Right cardiac atrium (tissue), 5 donors: ENCODE data around the gene SMCHD1. TPM values are rescaled to one million over a fixed set of nuclear protein-coding genes. Genes with fewer than 3 reads are reported as not detected.
A peak's percentile ranks its signal among the peaks of the same experiment; 100 is the strongest.
"Not testable (repeated sequence)": the region's sequence is repeated elsewhere in the genome, so short reads cannot be mapped to it uniquely, and the experiment has no call there.

Experiments
- ATAC-seq, 2 donors: fragments of 200-7000 bp; cut with Tn5 transposase; one replicate each; pipeline versions ENCODE4 v1.8.0 to v1.9.1; 2020; ENCODE audit warnings: moderate library complexity in 2 of 2, mild to moderate bottlenecking in 1 of 2
- DNase-seq, 3 donors: peaks; one replicate each; pipeline ENCODE4 v3.0.0-alpha.2; 2020
- H3K27ac ChIP-seq: one replicate; pipeline ENCODE4 v1.5.1; 2013; ENCODE audit warnings: mild to moderate bottlenecking, low read length, control low read depth, moderate library complexity
- H3K27me3 ChIP-seq: one replicate; pipeline ENCODE4 v1.6.1; 2013; ENCODE audit not compliant: control insufficient read depth, insufficient read depth
- H3K4me1 ChIP-seq: one replicate; pipeline ENCODE4 v1.6.1; 2013; ENCODE audit warnings: low read length; ENCODE audit not compliant: control insufficient read depth, insufficient read depth
- H3K4me3 ChIP-seq: one replicate; pipeline ENCODE4 v1.5.1; 2013; ENCODE audit warnings: low read length, control low read depth
- H3K9me3 ChIP-seq: one replicate; pipeline ENCODE4 v1.6.1; 2013; ENCODE audit warnings: low read length; ENCODE audit not compliant: control insufficient read depth
- WGBS: extraction: QIAGEN DNeasy Blood & Tissue Kit; methylation state at CpG from one replicate; pipeline ENCODE4 v1.1.7; 2013; 5-methylcytosine and 5-hydroxymethylcytosine counted together
- intact Hi-C, 4 donors: fragments of 100-400 bp; cut with DNase I; formaldehyde crosslinking; loops; one replicate each; pipeline versions ENCODE4 v1.11.0 to v1.14.0; 2022 to 2023
- polyA plus RNA-seq: library from polyadenylated mRNA; stranded (reverse); fragments of 200-250 nt; gene quantifications from one replicate; pipeline ENCODE4 v1.2.3, GENCODE V29; 2013
- total RNA-seq, 4 donors: library from RNA; stranded (reverse); fragmentation: NEBNext Ultra II Directional; extraction: Animal tissue kit (Norgen Biotek cat#: 25700); gene quantifications; one replicate each; pipeline ENCODE4 v1.2.1, GENCODE V29; 2021
- donor health status: healthy with polysubstance abuse.
- donor health status: DM: no; HTN: yes; CAD: no.
- donor health status: DM: no; HTN: no; CAD: no.
- donor health status: DM: no; HTN: yes; CAD: no; lungs with severe emphysema.
- donor health status: DM: yes; HTN: yes; CAD: no.

SMCHD1 gene
- total and polyA plus RNA-seq, 5 donors = 7.1 to 31.4 (median 30.7) TPM

DNA sequence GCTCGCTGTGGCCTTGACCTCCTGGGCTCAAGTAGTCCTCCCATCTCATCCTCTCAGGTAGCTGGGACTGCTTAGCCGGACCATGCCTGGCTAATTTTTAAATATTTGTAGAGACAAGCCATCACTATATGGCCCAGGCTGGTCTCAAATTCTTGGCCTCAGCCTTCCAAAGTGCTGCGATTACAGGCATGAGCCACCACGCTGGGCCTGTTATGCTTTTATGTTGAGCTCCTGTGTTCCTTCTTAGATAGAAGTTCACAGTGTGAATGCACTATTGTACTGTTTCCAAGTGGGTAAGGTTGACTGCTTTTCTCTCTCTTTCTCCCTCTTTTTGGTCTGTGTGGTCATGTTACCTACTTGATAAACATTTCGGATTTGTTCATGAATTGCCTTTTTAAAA lies 61.9 kb downstream of the SMCHD1 start:
- ATAC-seq (peak; percentile 6 to 19), DNase-seq (no peak)
- H3K4me1 ChIP-seq = peaks cover 10% of the 10 kb centered on the region
- H3K4me3 ChIP-seq = no peak overlapping the region
- H3K27me3 ChIP-seq = no peaks in the 10 kb centered on the region
- H3K9me3 ChIP-seq = no peaks in the 10 kb centered on the region
- intact Hi-C loops = no loop called here
- WGBS = 92% methylated on average over 5 of the region's 5 CpGs
- no peak overlapping the region for H3K27ac ChIP-seq

GRCh38 chr18:2719040-2719439 lies 63.5 kb downstream of the SMCHD1 start:
- Histone ChIP-seq H3K4me3 (no peak overlapping the region), H3K27ac (no peak overlapping the region), H3K9me3 (no peaks in the 10 kb centered on the region), H3K4me1 (peaks cover 12% of the 10 kb centered on the region), H3K27me3 (no peaks in the 10 kb centered on the region)
- intact Hi-C loops = no loop called here
- ATAC-seq = no peak
- WGBS = 92% methylated on average over 2 of the region's 2 CpGs
- no peak for DNase-seq

DNA sequence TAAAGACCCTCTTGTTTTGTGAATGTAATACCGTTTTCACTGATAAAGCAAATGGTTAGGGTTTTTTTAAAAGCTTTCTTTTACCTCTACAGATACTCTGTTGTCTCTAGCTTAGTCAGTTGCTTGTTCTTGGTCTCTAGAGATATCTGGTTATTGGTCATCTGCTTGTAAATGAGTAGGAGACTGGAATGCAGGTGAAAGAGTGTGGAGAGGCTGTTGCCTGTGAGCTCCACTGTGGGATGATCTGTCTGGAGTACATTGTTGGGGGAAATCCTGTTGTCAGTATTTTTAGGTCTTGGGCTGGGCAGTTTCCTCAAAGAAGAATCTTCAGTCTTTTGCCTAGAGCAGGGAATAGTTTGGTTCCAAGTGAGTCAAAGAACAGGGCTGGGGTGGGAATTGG lies 67.7 kb downstream of the SMCHD1 start:
- intact Hi-C loops = no loop called here
- H3K27ac ChIP-seq = no peak overlapping the region
- H3K9me3 ChIP-seq = no peaks in the 10 kb centered on the region
- WGBS = 77% methylated on average over 1 of the region's 1 CpG
- no peak for ATAC-seq
- no peak overlapping the region for H3K4me3 ChIP-seq
- H3K27me3 ChIP-seq = no peaks in the 10 kb centered on the region
- peaks cover 2% of the 10 kb centered on the region for H3K4me1 ChIP-seq
- no peak for DNase-seq

- H3K4me1 ChIP-seq = no peaks in the 10 kb centered on the region
- H3K27me3 ChIP-seq = no peaks in the 10 kb centered on the region
- H3K27ac ChIP-seq = no peak overlapping the region
- DNase-seq (no peak), ATAC-seq (no peak)
- intact Hi-C loops = no loop called here
- WGBS = 100% methylated on average over 1 of the region's 1 CpG
- H3K4me3 ChIP-seq = no peak overlapping the region
- no peaks in the 10 kb centered on the region for H3K9me3 ChIP-seq
Measured at GRCh38 chr18:2729757-2730156, 74.2 kb downstream of the SMCHD1 start.

- no peaks in the 10 kb centered on the region for H3K9me3 ChIP-seq
- H3K4me1 ChIP-seq = no peaks in the 10 kb centered on the region
- intact Hi-C loops = no loop called here
- DNase-seq (no peak), ATAC-seq (no peak)
- H3K27ac ChIP-seq = no peak overlapping the region
- WGBS = 97% methylated on average over 3 of the region's 3 CpGs
- no peaks in the 10 kb centered on the region for H3K27me3 ChIP-seq
- H3K4me3 ChIP-seq = no peak overlapping the region
Measured at GRCh38 chr18:2736823-2737222, 81.3 kb downstream of the SMCHD1 start.

DNA sequence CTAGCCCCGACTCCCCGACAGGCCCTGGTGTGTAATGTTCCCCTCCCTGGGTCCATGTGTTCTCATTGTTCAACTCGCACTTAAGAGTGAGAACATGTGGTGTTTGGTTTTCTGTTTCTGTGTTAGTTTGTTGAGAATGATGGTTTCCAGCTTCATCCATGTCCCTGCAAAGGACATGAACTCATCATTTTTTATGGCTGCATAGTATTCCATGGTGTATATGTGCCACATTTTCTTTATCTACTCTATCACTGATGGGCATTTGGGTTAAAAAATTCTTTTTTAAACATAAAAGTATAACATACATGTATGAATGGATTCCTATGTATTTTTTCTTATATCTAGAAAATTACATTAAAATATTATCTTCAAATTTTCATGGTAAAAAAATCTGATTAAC lies 84.6 kb downstream of the SMCHD1 start:
- H3K9me3 ChIP-seq, intact Hi-C loops, H3K4me1 ChIP-seq, H3K4me3 ChIP-seq, H3K27me3 ChIP-seq, ATAC-seq, DNase-seq, H3K27ac ChIP-seq: not testable (repeated sequence)
- 99% methylated on average over 3 of the region's 3 CpGs for WGBS

GRCh38 chr18:2746274-2746673 lies 90.7 kb downstream of the SMCHD1 start:
- intact Hi-C loops = no loop called here
- no peak for ATAC-seq
- no peaks in the 10 kb centered on the region for H3K27me3 ChIP-seq

GRCh38 chr18:2758309-2758708 lies 102.8 kb downstream of the SMCHD1 start:
- H3K9me3 ChIP-seq = no peaks in the 10 kb centered on the region
- WGBS = 75% methylated on average over 1 of the region's 1 CpG
- no peaks in the 10 kb centered on the region for H3K27me3 ChIP-seq
- DNase-seq = no peak
- no peaks in the 10 kb centered on the region for H3K4me1 ChIP-seq
- no peak for ATAC-seq
- intact Hi-C loops = no loop called here
- H3K27ac ChIP-seq = no peak overlapping the region
- H3K4me3 ChIP-seq = no peak overlapping the region

More at GRCh38 chr18:2746274-2746673, 90.7 kb downstream of the SMCHD1 start:
- Histone ChIP-seq H3K9me3 (no peaks in the 10 kb centered on the region), H3K4me1 (no peaks in the 10 kb centered on the region), H3K4me3 (no peak overlapping the region), H3K27ac (no peak overlapping the region)
- DNase-seq = no peak

DNA sequence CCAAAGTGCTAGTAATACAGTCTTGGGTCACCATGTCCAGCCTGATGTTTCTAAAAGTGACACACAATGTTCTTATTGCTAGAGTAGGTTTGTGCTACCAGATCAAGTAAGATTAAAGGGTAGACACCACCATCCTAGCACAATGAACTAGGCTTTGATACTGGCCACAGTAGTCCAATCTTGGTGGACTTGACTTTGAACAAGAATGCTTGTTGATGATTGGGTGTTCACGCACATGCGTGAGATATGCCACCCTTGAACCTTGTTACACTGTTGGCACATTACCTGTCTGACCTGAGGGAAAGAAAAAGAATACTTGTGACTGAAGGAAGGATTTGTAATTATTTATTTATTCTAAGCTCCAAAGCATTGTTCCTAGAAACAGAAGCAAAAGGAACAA lies 119.1 kb downstream of the SMCHD1 start:
- 98% methylated on average over 2 of the region's 2 CpGs for WGBS
- DNase-seq = no peak
- intact Hi-C loops = no loop called here
- Histone ChIP-seq H3K4me1 (no peaks in the 10 kb centered on the region), H3K27me3 (no peaks in the 10 kb centered on the region), H3K4me3 (no peak overlapping the region), H3K27ac (no peak overlapping the region), H3K9me3 (no peaks in the 10 kb centered on the region)
- no peak for ATAC-seq

DNA sequence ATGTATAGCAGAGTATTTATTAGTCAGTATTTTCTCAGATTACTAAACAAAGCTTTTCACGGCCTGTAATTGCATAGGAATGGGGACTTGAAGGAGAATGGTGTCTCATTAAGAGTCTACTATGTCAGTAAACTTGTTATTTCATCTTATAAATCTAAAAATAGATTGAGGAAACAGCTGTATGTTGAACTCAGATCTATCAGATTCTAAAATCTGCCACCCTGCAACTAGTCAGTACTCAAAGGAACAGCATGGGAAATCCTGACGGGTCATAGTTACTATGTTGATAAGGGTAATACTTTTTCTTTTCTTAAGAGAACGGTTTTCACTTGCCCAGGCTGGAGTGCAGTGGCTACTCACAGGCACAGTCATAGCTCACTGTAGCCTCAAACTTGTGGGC lies 121.1 kb downstream of the SMCHD1 start:
- no peak overlapping the region for H3K27ac ChIP-seq
- H3K27me3 ChIP-seq = no peaks in the 10 kb centered on the region
- H3K9me3 ChIP-seq = no peaks in the 10 kb centered on the region
- intact Hi-C loops = no loop called here
- H3K4me1 ChIP-seq = no peaks in the 10 kb centered on the region
- DNase-seq (no peak), ATAC-seq (no peak)
- H3K4me3 ChIP-seq = no peak overlapping the region
- WGBS = 78% methylated on average over 3 of the region's 3 CpGs

GRCh38 chr18:2777241-2777640 lies 121.7 kb downstream of the SMCHD1 start:
- intact Hi-C loops = no loop called here
- H3K4me1 ChIP-seq = no peaks in the 10 kb centered on the region
- H3K27ac ChIP-seq = no peak overlapping the region
- no peaks in the 10 kb centered on the region for H3K9me3 ChIP-seq
- DNase-seq (no peak), ATAC-seq (no peak)
- H3K27me3 ChIP-seq = no peaks in the 10 kb centered on the region
- no peak overlapping the region for H3K4me3 ChIP-seq

DNA sequence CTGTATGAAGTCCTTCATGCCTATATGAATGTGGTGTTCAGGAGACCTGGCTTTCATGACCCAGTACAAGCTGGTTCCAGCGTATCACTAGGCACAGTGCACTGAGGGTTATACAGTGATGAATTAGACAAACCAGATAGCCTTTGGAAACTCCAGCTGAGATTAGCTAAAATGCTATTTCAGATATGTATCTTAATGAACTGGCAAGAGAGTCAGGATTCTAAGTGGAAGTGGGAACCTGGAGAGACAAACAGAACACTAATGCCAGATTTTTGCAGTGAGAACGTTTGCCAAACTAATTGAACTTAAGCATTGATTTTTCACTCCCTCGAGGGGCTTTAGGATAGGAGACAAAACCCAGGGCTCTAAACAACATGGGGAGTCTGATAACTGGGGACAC lies 125.2 kb downstream of the SMCHD1 start:
- H3K4me1 ChIP-seq = no peaks in the 10 kb centered on the region
- H3K27me3 ChIP-seq = no peaks in the 10 kb centered on the region
- 72% methylated on average over 3 of the region's 3 CpGs for WGBS
- intact Hi-C loops = no loop called here
- no peak for ATAC-seq
- no peak overlapping the region for H3K4me3 ChIP-seq
- no peak for DNase-seq
- H3K9me3 ChIP-seq = no peaks in the 10 kb centered on the region
- H3K27ac ChIP-seq = no peak overlapping the region
